Lung (tissue), 12 donors: Measurements from ENCODE around the gene TEX2. TPM values are rescaled to one million over a fixed set of nuclear protein-coding genes. Genes with fewer than 3 reads are reported as not detected.

Source experiments
- ATAC-seq: fragments of 200-7000 bp; cut with Tn5 transposase; one replicate; pipeline ENCODE4 v1.9.1; 2020; ENCODE audit warnings: moderate number of reproducible peaks; ENCODE audit not compliant: insufficient read depth, low FRiP score
- DNase-seq, 3 donors: peaks; one replicate each; pipeline ENCODE4 v3.0.0-alpha.2; 2013 to 2017
- H3K27ac ChIP-seq, 2 donors: one replicate each; pipeline ENCODE4 v1.5.1; 2013; ENCODE audit warnings: mild to moderate bottlenecking in 2 of 2, moderate library complexity in 2 of 2, control low read depth in 1 of 2, inconsistent platforms in 1 of 2, low read depth in 1 of 2, low read length in 1 of 2
- H3K27me3 ChIP-seq, 3 donors: one replicate each; pipeline ENCODE4 v1.5.1; 2013; ENCODE audit warnings: low read length in 2 of 3; ENCODE audit not compliant: control insufficient read depth in 3 of 3, insufficient read depth in 3 of 3
- H3K36me3 ChIP-seq, 4 donors: one replicate each; pipeline ENCODE4 v1.5.1; 2013; ENCODE audit warnings: low read length in 4 of 4, mild to moderate bottlenecking in 1 of 4, moderate library complexity in 1 of 4; ENCODE audit not compliant: control insufficient read depth in 4 of 4, insufficient read depth in 4 of 4
- H3K4me1 ChIP-seq, 5 donors: one replicate each; pipeline ENCODE4 v1.5.1; 2013; ENCODE audit warnings: low read length in 5 of 5, mild to moderate bottlenecking in 2 of 5, moderate library complexity in 1 of 5; ENCODE audit not compliant: control insufficient read depth in 5 of 5, insufficient read depth in 5 of 5
- H3K4me3 ChIP-seq: one replicate; pipeline ENCODE4 v1.5.1; 2013; ENCODE audit warnings: mild to moderate bottlenecking, control low read depth, moderate library complexity
- H3K9ac ChIP-seq, 2 donors: one replicate each; pipeline ENCODE4 v1.5.1; 2013; ENCODE audit warnings: low read length in 2 of 2, control low read depth in 1 of 2; ENCODE audit not compliant: insufficient read depth in 1 of 2
- H3K9me3 ChIP-seq, 4 donors: one replicate each; pipeline ENCODE4 v1.5.1; 2013; ENCODE audit warnings: low read length in 3 of 4, mild to moderate bottlenecking in 1 of 4, moderate library complexity in 1 of 4; ENCODE audit not compliant: control insufficient read depth in 4 of 4, insufficient read depth in 3 of 4
- CTCF ChIP-seq: IDR thresholded peaks from 2 replicates; pipeline ENCODE4 v1.5.1; 2012; ENCODE audit warnings: mild to moderate bottlenecking; ENCODE audit errors: control extremely low read depth, extremely low read depth
- WGBS, 2 donors: extraction: QIAGEN DNeasy Blood & Tissue Kit; methylation state at CpG; one replicate each; pipeline ENCODE4 v1.1.7; 2013; 5-methylcytosine and 5-hydroxymethylcytosine counted together
- polyA plus RNA-seq, 2 donors: library from polyadenylated mRNA; stranded (reverse); fragments of 200-250 nt; gene quantifications; one replicate each; pipeline ENCODE4 v1.2.1, GENCODE V29; 2013
- total RNA-seq, 2 donors: library from RNA; depleted of rRNA in 1 of 2; stranded (reverse); fragments of >200 nt in 1 of 2; gene quantifications; one replicate each; pipeline ENCODE4 v1.2.1, GENCODE V29; 2014 to 2021
- donor health status: control.
- donor health status: control.
- donor health status: Bipolar disorder and iron deficiency.
- donor health status: healthy.
- donor health status: DM: yes; HTN: yes; CAD: no.

The TEX2 gene
- total and polyA plus RNA-seq, 4 donors = 10.0 to 42.8 (median 28.8) TPM

- Histone ChIP-seq H3K36me3 (no peaks in the 10 kb centered on the region), H3K4me3 (no peak overlapping the region), H3K27me3 (no peaks in the 10 kb centered on the region), H3K4me1 (peaks cover 0 to 12% (median 7%) of the 10 kb centered on the region in 5 donors), H3K9me3 (no peaks in the 10 kb centered on the region), H3K27ac (no peak overlapping the region), H3K9ac (no peak overlapping the region)
- ATAC-seq = no peak
- no peak for TF ChIP-seq CTCF
- no peak for DNase-seq
- 86 to 87% methylated on average over 11 of the region's 11 CpGs for WGBS, 2 donors
These were observed 14.0 kb upstream of the TEX2 start for GRCh38 chr17:64276961-64277505.

- Histone ChIP-seq H3K36me3 (no peaks in the 10 kb centered on the region), H3K4me1 (peaks cover 0 to 9% (median 7%) of the 10 kb centered on the region in 5 donors), H3K27ac (no peak overlapping the region), H3K4me3 (no peak overlapping the region), H3K27me3 (no peaks in the 10 kb centered on the region), H3K9ac (no peak overlapping the region), H3K9me3 (no peaks in the 10 kb centered on the region)
- 79 to 89% methylated on average over 3 of the region's 3 CpGs for WGBS, 2 donors
- ATAC-seq (no peak), DNase-seq (no peak)
- TF ChIP-seq CTCF = no peak
These were observed 12.0 kb upstream of the TEX2 start for GRCh38 chr17:64275016-64275415.

- no peak overlapping the region for H3K4me3 ChIP-seq
- no peaks in the 10 kb centered on the region for H3K9me3 ChIP-seq
- H3K27me3 ChIP-seq = no peaks in the 10 kb centered on the region
- no peak for TF ChIP-seq CTCF
- no peak overlapping the region for H3K9ac ChIP-seq
- no peak for DNase-seq
- no peaks in the 10 kb centered on the region for H3K36me3 ChIP-seq
- H3K4me1 ChIP-seq = peaks cover 0 to 9% (median 7%) of the 10 kb centered on the region in 5 donors
- whole genome bisulfite sequencing, 2 donors = 46 to 72% methylated on average over 6 of the region's 6 CpGs
- ATAC-seq = no peak
- H3K27ac ChIP-seq = no peak overlapping the region
These were observed 9.9 kb upstream of the TEX2 start for GRCh38 chr17:64273006-64273405.

- no peak overlapping the region for H3K4me3 ChIP-seq
- no peak for TF ChIP-seq CTCF
- 50 to 55% methylated on average over 6 of the region's 6 CpGs for WGBS, 2 donors
- H3K27ac ChIP-seq = no peak overlapping the region
- DNase-seq = no peak
- no peaks in the 10 kb centered on the region for H3K9me3 ChIP-seq
- no peaks in the 10 kb centered on the region for H3K36me3 ChIP-seq
- ATAC-seq = no peak
- peaks cover 0 to 3% (median 0%) of the 10 kb centered on the region in 3 donors for H3K27me3 ChIP-seq
- H3K4me1 ChIP-seq = no peaks in the 10 kb centered on the region
- H3K9ac ChIP-seq = no peak overlapping the region
These were observed 7.8 kb upstream of the TEX2 start for GRCh38 chr17:64270885-64271284.
